Measurements from ENCODE around the gene SHISAL1. TPM values are rescaled to one million over a fixed set of nuclear protein-coding genes. Genes with fewer than 3 reads are reported as not detected.
A peak's percentile ranks its signal among the peaks of the same experiment; 100 is the strongest.

Gene SHISAL1
- total and polyA plus RNA-seq, 9 donors, result 0.33 to 4.5 (median 2.0) TPM

GRCh38 chr22:44345872-44346271 is 33.1 kb upstream of the SHISAL1 start:
- Histone ChIP-seq H3K4me3 (no peak overlapping the region), H3K27ac (no peak overlapping the region)

DNA sequence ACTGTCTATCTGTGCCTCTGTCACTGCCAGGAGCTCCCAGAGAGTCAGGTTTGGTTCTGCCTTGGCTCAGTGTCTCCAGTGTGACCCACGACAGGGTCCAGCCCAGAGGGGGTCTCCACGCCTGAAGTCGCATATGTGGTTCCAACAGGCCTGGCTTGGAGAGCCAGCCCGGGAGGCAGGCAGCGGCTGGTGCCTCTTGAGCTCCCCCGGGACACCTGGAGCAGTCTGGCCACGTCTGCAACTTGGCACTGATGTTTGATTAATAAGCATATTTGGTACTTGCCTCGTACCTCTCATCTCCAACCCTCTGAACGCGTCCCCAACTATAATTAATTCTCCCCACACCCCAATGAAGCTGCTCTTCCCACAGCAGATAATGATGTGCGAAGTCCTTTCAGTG is 31.7 kb upstream of the SHISAL1 start:
- DNase-seq, result no peak
- Histone ChIP-seq H3K36me3 (no peaks in the 10 kb centered on the region), H3K27ac (no peak overlapping the region), H3K27me3 (no peaks in the 10 kb centered on the region), H3K9me3 (no peaks in the 10 kb centered on the region), H3K4me3 (no peak overlapping the region), H3K4me1 (ENCODE audit: insufficient read depth) (peaks cover 16% of the 10 kb centered on the region)
- intact Hi-C loops (cut with DNase I), result no loop called here
- WGBS, 3 donors, result 34 to 61% (median 58%) methylated on average over 11 of the region's 11 CpGs
- no peak for TF ChIP-seq POLR2A (IDR thresholded peaks at IDR 0.05)

More at GRCh38 chr22:44345872-44346271, 33.1 kb upstream of the SHISAL1 start:
- intact Hi-C loops (cut with DNase I), result no loop called here
- Histone ChIP-seq H3K4me1 (ENCODE audit: insufficient read depth) (peaks cover 17% of the 10 kb centered on the region), H3K9me3 (no peaks in the 10 kb centered on the region), H3K27me3 (no peaks in the 10 kb centered on the region), H3K36me3 (no peaks in the 10 kb centered on the region)
- TF ChIP-seq POLR2A (IDR thresholded peaks at IDR 0.05), result no peak
- no peak for TF ChIP-seq EP300 (IDR thresholded peaks at IDR 0.05)
- TF ChIP-seq CTCF (IDR thresholded peaks at IDR 0.05), result no peak
- no peak for DNase-seq
- WGBS, 3 donors, result 89 to 98% (median 98%) methylated on average over 3 of the region's 3 CpGs

DNA sequence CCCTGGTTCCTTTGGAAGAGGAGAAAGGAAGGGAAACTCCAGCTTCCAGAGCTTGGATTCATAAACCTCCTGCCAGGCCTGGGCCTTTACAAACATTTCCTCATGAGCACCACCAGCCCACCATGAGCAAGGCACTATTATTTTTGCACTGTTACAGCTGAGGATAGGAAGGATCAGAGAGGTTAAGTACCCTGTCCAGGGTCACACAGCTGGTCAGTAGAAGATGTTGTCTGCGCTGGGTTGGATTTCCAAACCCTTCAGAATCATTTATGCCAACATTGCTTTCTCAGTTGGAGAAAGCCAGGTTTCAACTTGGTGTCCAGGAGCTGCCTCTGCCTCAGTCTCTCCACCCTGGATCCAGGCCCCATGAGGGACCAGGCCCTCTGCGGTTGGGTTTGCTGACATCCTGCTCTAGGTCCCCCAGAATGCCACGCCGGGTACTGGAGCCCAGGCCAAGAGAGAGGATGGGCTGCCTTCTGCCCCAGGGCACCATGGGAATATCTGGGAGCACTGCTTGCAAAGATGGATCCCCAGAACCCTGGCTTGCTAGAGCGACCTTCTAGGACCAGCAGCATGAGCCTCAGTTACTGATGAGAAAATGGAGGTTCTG is 29.7 kb upstream of the SHISAL1 start:
- H3K4me3 ChIP-seq, result no peak overlapping the region
- H3K27me3 ChIP-seq, result no peaks in the 10 kb centered on the region
- no peak for DNase-seq
- no peaks in the 10 kb centered on the region for H3K9me3 ChIP-seq
- TF ChIP-seq CTCF (IDR thresholded peaks at IDR 0.05) (no peak), EP300 (IDR thresholded peaks at IDR 0.05) (no peak), POLR2A (IDR thresholded peaks at IDR 0.05) (no peak)
- peaks cover 7% of the 10 kb centered on the region for H3K4me1 ChIP-seq (ENCODE audit: insufficient read depth)
- peak overlapping the region; percentile 56 to 77 for H3K27ac ChIP-seq
- intact Hi-C loops (cut with DNase I), result no loop called here
- WGBS, 3 donors, result 96 to 98% (median 97%) methylated on average over 5 of the region's 5 CpGs
- no peaks in the 10 kb centered on the region for H3K36me3 ChIP-seq

GRCh38 chr22:44341431-44342346 is 28.9 kb upstream of the SHISAL1 start:
- H3K9me3 ChIP-seq, result no peaks in the 10 kb centered on the region
- 36 to 40% (median 40%) methylated on average over 17 of the region's 17 CpGs for WGBS, 3 donors
- no peaks in the 10 kb centered on the region for H3K36me3 ChIP-seq
- no peak overlapping the region for H3K4me3 ChIP-seq
- intact Hi-C loops (cut with DNase I), result no loop called here
- TF ChIP-seq CTCF (IDR thresholded peaks at IDR 0.05) (no peak), EP300 (IDR thresholded peaks at IDR 0.05) (no peak), POLR2A (IDR thresholded peaks at IDR 0.05) (no peak)
- peak in 3 of 5 donors; percentile 66 to 71 (median 70) for DNase-seq
- H3K27ac ChIP-seq, result peak overlapping the region; percentile 56 to 77
- H3K27me3 ChIP-seq, result no peaks in the 10 kb centered on the region
- H3K4me1 ChIP-seq (ENCODE audit: insufficient read depth), result peaks cover 7% of the 10 kb centered on the region

Measured in ovary (tissue), 9 donors.